ENCODE results near the gene CALCA.
"Not testable (repeated sequence)": the region's sequence is repeated elsewhere in the genome, so short reads cannot be mapped to it uniquely, and the experiment has no call there.

CALCA gene

GRCh38 chr11:14971865-14972580 is at the start of gene CALCA:
CALCA (minus strand) TSS chr11:14972351; CDS start chr11:14971192, 1,159 bp downstream.
- no peak for TF ChIP-seq CTCF (IDR thresholded peaks at IDR 0.05; ENCODE audit: borderline replicate concordance, insufficient read depth, low read depth, low read length)
- H3K4me3 ChIP-seq (ENCODE audit: low read depth, low read length), result no peak within 1 kb of the TSS

DNA sequence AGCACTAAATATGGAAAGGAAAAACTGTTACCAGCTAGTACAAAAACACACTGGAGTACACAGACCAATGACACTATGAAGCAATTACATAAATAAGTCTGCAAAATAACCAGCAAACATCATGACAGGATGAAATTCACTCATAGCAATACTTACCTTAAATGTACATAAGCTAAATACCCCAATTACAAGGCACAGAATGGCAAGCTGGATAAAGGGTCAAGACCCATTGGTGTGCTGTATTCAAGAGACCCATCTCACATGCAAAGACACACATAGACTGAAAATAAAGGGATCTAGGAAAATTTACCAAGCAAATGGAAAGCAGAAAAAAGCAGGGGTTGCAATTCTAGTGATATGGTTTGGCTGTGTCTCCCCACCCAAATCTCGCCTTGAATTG is 44.0 kb upstream of the CALCA start:
- H3K4me3 ChIP-seq (ENCODE audit: low read depth, low read length), result no peak overlapping the region
- no peak for TF ChIP-seq CTCF (IDR thresholded peaks at IDR 0.05; ENCODE audit: borderline replicate concordance, insufficient read depth, low read depth, low read length)

GRCh38 chr11:15011776-15012345 is 39.7 kb upstream of the CALCA start:
- H3K4me3 ChIP-seq (ENCODE audit: low read depth, low read length), result no peak overlapping the region
- no peak for TF ChIP-seq CTCF (IDR thresholded peaks at IDR 0.05; ENCODE audit: borderline replicate concordance, insufficient read depth, low read depth, low read length)

GRCh38 chr11:15010865-15011264 is 38.7 kb upstream of the CALCA start:
- no peak for TF ChIP-seq CTCF (IDR thresholded peaks at IDR 0.05; ENCODE audit: borderline replicate concordance, insufficient read depth, low read depth, low read length)
- H3K4me3 ChIP-seq (ENCODE audit: low read depth, low read length), result no peak overlapping the region

- TF ChIP-seq CTCF (IDR thresholded peaks at IDR 0.05; ENCODE audit: borderline replicate concordance, insufficient read depth, low read depth, low read length), result peak; percentile 34; the same call in 1 of the 2 replicates
- no peak overlapping the region for H3K4me3 ChIP-seq (ENCODE audit: low read depth, low read length)
Measured at GRCh38 chr11:15006139-15006759, 34.1 kb upstream of the CALCA start.

- H3K4me3 ChIP-seq (ENCODE audit: low read depth, low read length), result not testable (repeated sequence)
Measured at GRCh38 chr11:14988133-14988532, 16.0 kb upstream of the CALCA start.

GRCh38 chr11:14981507-14981906 is 9.4 kb upstream of the CALCA start:
- TF ChIP-seq CTCF (IDR thresholded peaks at IDR 0.05; ENCODE audit: borderline replicate concordance, insufficient read depth, low read depth, low read length), result no peak
- no peak overlapping the region for H3K4me3 ChIP-seq (ENCODE audit: low read depth, low read length)
